ENCODE measurements around the gene P2RX3.
A peak's percentile ranks its signal among the peaks of the same experiment; 100 is the strongest.

DNA sequence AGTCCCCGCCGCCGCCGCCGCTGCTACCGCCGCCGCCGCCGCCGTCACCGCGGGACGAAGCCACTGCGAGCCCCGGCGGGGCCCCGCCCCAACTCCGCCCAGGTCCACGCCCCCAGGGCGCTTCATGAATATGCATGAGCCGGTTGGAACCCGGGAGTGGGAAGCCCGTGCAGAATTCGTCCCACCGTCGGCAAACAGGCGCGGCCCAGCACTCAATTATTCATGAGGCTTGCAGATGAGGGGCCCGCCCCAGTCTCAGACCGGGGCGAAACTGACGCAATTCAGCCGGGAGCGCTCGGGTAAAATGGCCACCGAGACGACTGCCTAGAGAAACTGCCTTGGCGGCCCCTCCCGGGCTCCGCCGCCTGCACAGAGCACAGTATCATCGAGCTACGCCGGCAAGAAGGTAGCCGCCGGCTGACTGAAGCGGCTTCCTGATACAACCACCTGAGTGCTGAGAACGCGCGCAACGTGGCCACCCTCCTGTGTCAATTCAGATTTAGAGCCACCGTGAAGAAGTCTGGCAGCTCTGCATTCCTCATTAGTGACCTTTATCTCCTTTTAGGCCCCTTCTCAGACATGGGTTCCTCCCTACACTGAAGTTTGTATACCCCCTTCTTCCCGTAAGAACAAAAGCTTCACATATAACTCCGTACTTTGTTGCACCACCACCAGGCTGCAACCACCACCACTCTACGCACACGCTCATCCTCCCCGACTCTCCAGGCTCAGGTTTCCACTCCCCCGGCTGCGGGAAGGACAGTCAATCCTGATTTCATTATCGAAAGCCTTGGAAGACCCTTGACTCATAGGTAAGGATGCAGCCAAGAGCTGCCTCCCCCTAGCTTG is 13.0 kb upstream of the P2RX3 start, which contains the start of gene TNKS1BP1:
- TF ChIP-seq, protein P1, sequence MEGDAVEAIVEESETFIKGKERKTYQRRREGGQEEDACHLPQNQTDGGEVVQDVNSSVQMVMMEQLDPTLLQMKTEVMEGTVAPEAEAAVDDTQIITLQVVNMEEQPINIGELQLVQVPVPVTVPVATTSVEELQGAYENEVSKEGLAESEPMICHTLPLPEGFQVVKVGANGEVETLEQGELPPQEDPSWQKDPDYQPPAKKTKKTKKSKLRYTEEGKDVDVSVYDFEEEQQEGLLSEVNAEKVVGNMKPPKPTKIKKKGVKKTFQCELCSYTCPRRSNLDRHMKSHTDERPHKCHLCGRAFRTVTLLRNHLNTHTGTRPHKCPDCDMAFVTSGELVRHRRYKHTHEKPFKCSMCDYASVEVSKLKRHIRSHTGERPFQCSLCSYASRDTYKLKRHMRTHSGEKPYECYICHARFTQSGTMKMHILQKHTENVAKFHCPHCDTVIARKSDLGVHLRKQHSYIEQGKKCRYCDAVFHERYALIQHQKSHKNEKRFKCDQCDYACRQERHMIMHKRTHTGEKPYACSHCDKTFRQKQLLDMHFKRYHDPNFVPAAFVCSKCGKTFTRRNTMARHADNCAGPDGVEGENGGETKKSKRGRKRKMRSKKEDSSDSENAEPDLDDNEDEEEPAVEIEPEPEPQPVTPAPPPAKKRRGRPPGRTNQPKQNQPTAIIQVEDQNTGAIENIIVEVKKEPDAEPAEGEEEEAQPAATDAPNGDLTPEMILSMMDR (IDR thresholded peaks at IDR 0.05), result peak in 1 of 2 donors; percentile 1
- no peak for TF ChIP-seq EP300 (IDR thresholded peaks at IDR 0.05)
